Cardiac fibroblast (primary cell): ENCODE data around the gene CAPN2.

Experiments used
- DNase-seq, 2 donors: peaks; one replicate each; pipeline versions ENCODE4 v3.0.0 to v3.0.0-alpha.2; 2010; ENCODE audit warnings: low read depth in 2 of 2
- H3K4me3 ChIP-seq, 2 donors: replicated peaks in 1 of 2; 1 replicate in 1 of 2; 2 replicates in 1 of 2; pipeline ENCODE4 v1.5.1; 2011; ENCODE audit warnings: low read depth in 2 of 2, low read length in 2 of 2, mild to moderate bottlenecking in 2 of 2, moderate library complexity in 1 of 2
- TF ChIP-seq, protein P1 (sequence below): IDR thresholded peaks from one replicate; pipeline ENCODE4 v1.5.1; 2011; ENCODE audit warnings: low read depth, mild to moderate bottlenecking, low read length, inconsistent platforms

CAPN2 gene

DNA sequence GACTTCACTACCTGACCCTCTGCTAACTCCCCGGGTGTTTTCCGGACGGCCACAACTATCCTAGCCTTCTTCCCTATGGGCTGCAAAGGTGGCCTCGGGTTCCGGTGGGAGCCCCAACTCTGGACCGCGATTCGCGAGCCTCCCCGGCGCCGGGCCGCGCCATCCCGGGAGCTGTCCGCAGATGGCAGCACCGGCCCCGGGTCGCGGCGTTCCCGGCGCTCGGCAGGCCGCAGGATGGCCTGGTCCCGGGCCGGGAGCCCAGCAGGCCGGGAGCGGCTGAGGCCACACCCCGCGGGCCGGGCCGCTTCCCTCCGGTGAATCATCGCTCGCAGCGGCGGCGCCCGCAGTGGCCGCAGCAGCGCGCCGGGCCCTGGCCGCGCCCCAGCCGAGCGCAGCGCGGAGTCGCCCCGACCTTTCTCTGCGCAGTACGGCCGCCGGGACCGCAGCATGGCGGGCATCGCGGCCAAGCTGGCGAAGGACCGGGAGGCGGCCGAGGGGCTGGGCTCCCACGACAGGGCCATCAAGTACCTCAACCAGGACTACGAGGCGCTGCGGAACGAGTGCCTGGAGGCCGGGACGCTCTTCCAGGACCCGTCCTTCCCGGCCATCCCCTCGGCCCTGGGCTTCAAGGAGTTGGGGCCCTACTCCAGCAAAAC is at the start of gene CAPN2:
Gene CAPN2, plus strand, starts transcription at position 346 of the 656 bp plus-strand sequence. Its CDS starts 102 bp downstream, at position 448.
- TF ChIP-seq, protein P1, sequence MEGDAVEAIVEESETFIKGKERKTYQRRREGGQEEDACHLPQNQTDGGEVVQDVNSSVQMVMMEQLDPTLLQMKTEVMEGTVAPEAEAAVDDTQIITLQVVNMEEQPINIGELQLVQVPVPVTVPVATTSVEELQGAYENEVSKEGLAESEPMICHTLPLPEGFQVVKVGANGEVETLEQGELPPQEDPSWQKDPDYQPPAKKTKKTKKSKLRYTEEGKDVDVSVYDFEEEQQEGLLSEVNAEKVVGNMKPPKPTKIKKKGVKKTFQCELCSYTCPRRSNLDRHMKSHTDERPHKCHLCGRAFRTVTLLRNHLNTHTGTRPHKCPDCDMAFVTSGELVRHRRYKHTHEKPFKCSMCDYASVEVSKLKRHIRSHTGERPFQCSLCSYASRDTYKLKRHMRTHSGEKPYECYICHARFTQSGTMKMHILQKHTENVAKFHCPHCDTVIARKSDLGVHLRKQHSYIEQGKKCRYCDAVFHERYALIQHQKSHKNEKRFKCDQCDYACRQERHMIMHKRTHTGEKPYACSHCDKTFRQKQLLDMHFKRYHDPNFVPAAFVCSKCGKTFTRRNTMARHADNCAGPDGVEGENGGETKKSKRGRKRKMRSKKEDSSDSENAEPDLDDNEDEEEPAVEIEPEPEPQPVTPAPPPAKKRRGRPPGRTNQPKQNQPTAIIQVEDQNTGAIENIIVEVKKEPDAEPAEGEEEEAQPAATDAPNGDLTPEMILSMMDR: peak; percentile 41
- peak within 1 kb of the TSS; percentile 84 to 97 for H3K4me3 ChIP-seq
- DNase-seq: peak; percentile 84 to 93

DNA sequence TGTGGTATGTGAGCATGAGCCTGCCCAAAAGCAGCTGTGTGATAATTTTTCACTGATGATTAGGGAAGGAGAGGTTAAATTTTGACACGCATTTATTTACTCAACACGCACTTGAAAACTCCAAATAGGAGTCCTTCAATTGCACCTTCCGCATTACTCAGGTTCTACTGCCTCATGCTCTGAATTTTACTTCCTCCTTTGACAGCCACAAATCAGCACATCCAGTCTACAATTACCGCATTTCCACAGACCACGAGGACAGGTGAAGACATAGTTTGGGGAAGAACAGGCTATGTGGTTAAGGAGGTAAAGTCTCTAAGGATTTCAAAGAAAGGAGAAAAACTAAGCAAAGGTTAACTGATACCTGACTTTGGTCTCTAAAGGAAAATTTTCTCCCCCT is 49.4 kb upstream of the CAPN2 start:
- no peak for DNase-seq
- TF ChIP-seq, protein P1: no peak
- H3K4me3 ChIP-seq: no peak overlapping the region

DNA sequence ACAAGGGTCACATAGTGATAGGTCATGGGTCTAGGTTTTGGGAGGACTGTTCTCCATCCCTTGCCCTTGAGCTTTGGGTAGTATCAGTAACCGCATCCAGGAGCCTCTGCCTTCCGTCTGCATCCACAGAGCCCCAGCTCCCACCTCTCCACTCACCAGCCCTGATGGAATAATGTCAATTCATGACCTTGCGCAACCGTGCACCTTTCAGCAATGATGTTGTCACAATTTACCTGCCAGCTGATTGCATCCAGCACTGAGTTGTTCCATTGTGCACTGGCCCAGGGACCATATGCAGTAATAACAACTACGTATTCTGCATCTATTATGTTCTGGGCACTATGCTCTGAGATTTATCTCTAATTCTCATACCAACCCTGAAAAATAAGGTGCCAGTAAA is 48.2 kb upstream of the CAPN2 start:
- TF ChIP-seq, protein P1: no peak
- DNase-seq: no peak
- no peak overlapping the region for H3K4me3 ChIP-seq

DNA sequence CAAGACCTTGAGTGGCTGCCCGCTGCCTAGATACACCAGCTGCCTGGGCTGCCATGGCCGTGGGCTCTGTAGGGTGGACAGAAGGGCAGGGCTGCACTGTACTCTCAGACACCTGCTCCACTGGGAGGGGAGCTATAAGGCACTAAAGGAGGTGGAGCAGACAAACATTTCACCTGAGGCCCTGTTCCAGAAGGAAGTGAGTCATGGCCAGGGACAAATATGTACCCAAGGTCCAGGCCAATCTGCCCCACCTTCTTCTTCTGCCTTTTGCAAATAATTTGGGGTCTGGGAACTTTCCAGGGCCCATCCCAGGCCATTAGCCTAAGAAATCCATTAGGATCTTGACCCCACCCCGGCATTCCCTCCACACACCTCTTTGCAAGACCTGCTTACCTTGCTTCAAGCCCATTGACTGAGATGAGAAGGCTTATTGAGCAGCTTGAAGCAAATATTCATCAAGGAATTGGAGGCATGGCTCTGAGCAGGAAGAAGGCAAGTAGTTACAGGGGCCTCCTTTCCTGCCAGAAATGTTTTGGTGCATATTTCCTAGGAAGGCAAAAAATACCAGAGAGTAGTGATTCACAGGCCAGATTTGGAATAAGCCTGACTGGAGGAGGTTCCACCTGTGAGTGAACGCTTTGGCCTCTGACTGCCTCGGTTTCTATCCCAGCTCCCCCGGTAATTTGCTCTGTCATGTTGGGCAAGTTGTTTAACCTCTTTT is 46.6 kb upstream of the CAPN2 start, which contains the start of gene CAPN8:
Gene CAPN8, minus strand, starts transcription at position 110 of the 721 bp plus-strand sequence. Its CDS starts 55 bp downstream, at position 55.
- TF ChIP-seq, protein P1: no peak
- H3K4me3 ChIP-seq: no peak within 1 kb of the TSS
- no peak for DNase-seq

DNA sequence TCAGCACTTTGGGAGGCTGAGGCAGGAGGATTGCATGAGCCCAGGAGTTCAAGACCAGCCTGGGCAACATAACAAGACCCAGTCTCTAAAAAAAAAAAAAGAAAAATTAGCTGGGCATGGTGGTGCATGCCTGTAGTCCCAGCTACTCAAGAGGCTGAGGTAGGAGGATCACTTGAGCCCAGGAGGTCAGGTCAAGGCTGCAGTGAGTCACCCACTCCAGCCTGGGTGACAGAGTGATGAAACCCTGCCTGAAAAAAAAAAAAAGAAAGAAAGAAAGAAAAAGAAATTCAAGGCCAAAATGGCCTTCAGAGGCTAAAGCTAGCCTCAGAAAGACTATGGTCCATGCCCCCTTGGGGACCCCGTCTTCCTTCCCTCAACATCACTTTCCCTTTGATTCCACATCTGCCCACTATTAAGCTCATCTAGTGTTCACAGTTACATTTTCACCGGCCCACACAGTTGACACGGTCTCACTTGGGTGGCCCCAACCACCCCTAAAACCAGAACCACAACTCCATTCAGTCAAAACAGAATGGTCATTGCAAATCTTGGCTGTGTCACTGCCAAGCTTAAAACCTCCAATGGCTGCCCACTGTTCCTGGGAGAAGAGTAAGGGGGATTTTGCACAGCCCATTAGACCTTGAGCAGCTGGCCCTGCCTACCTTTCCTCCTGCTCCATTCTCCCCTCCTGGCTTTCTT is 44.7 kb upstream of the CAPN2 start:
- H3K4me3 ChIP-seq: no peak overlapping the region
- DNase-seq: peak in 1 of 2 donors; percentile 15
- TF ChIP-seq, protein P1: no peak

DNA sequence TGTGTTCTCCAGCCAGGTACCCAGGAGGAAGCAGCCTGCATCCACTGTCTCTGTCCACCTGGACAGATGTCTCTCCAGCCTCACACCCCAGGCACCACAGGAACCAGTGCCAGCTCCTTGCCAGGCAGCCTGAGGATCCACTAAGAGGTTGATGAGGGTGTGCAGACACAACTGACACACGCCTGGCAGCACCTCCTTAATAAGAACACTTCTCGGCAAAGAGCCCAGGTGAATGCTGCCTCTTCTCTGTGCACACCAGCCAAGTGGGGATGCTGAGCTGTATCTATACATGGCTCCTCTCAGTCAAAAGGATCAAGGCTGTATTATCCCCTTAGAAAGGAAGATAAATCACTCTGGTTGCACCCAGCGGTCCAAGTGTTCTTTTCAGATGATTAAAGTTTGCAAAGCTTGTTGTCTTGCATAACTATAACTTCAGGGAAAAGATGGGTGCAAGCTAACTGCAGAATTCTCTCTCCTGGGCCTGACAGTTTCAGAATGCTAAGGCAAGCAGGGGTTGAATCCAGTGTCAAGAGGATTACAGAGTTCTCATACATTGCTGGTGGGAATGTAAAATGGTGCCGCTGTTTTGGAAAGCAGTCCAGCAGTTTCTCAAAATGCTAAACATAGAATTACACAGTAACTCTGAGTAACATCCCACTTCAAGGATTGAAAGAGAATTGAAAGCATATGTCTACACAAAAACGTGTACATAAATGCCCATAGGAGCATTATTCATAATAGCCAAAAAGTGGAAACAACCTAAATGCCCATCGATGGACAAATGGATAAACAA is 43.1 kb upstream of the CAPN2 start:
- no peak for DNase-seq
- H3K4me3 ChIP-seq: no peak overlapping the region
- TF ChIP-seq, protein P1: no peak
